ENCODE results near the gene THAP6. TPM values are rescaled to one million over a fixed set of nuclear protein-coding genes. Genes with fewer than 3 reads are reported as not detected.

Gene THAP6
- total RNA-seq, 1 experiment from 2014 or later, result 25.5 TPM

- H3K9ac ChIP-seq (ENCODE audit: low read length), result no peak overlapping the region
- peaks cover 5 to 21% of the 10 kb centered on the region in 2 experiments for H3K36me3 ChIP-seq (ENCODE audit: control insufficient read depth in 1 of 2, insufficient read depth in 2 of 2, low read length in 2 of 2)
- no peaks in the 10 kb centered on the region for H3K27me3 ChIP-seq (ENCODE audit: insufficient read depth, low read length)
- H3K4me1 ChIP-seq (ENCODE audit: control insufficient read depth in 1 of 2, insufficient read depth in 2 of 2, low read length in 2 of 2), result no peaks in the 10 kb centered on the region
- H3K79me2 ChIP-seq (ENCODE audit: insufficient read depth, low read length), result peaks cover 88% of the 10 kb centered on the region
- ATAC-seq (no peak), DNase-seq (ENCODE audit: low read depth, low spot score) (no peak)
- H3K4me2 ChIP-seq (ENCODE audit: low read length), result no peak overlapping the region
- intact Hi-C loops (cut with micrococcal nuclease), result no loop called here
- H4K20me1 ChIP-seq (ENCODE audit: insufficient read depth), result no peaks in the 10 kb centered on the region
- BruUV-seq (replicated peaks), result no TSS peak
- POLR2A ChIA-PET, result interaction anchor here (1.4 kb wide), 1 partner anchor 15 kb away, joined by 3 read pairs; the partner anchor contains the start of genes RCHY1 and THAP6
- RAD21 ChIA-PET (ENCODE audit: low non-redundant PET in 1 of 2, low total read pairs in 2 of 2, uncharacterized antibody in 2 of 2, unreplicated experiment in 2 of 2), result no interaction called here
- H3K4me3 ChIP-seq (replicated peaks in 1 of 2; ENCODE audit: low read depth in 1 of 2, low read length in 2 of 2), result no peak overlapping the region
- no peaks in the 10 kb centered on the region for H3K9me3 ChIP-seq (ENCODE audit: control insufficient read depth in 1 of 2, insufficient read depth in 1 of 2, low read depth in 1 of 2, low read length in 2 of 2)
- H3K27ac ChIP-seq (ENCODE audit: low read depth, low read length), result no peak overlapping the region
- no peaks in the 10 kb centered on the region for H3K9me2 ChIP-seq (ENCODE audit: insufficient read depth)
- no peak overlapping the region for H2AFZ ChIP-seq (ENCODE audit: low read depth, low read length, poor library complexity, severe bottlenecking)
- CTCF ChIA-PET, result interaction anchor here (1.2 kb wide), 1 partner anchor 10 kb away, joined by 4 read pairs; no protein-coding TSS in a partner anchor
- TF ChIP-seq CEBPB (IDR thresholded peaks at IDR 0.05; ENCODE audit: low read depth), result no peak
- TF ChIP-seq RAD21 (IDR thresholded peaks at IDR 0.05; ENCODE audit: low read depth), result no peak
- no peak for TF ChIP-seq ATF3 (IDR thresholded peaks at IDR 0.05)
- no peak for TF ChIP-seq FOSL1 (IDR thresholded peaks at IDR 0.05; ENCODE audit: low read depth)
- no peak for TF ChIP-seq CBX3 (IDR thresholded peaks at IDR 0.05; ENCODE audit: low read depth)
- TF ChIP-seq SRF (IDR thresholded peaks at IDR 0.05; ENCODE audit: low read depth), result no peak
- TF ChIP-seq ZBTB33 (IDR thresholded peaks at IDR 0.05; ENCODE audit: extremely low read depth, insufficient replicate concordance, low read length), result no peak
- no peak for TF ChIP-seq CTCF (IDR thresholded peaks at IDR 0.05 in 2 of 3, conservative IDR thresholded peaks at IDR 0.05 in 1 of 3; ENCODE audit: borderline replicate concordance in 1 of 3, insufficient read depth in 1 of 3, low read depth in 2 of 3, low read length in 2 of 3)
- no peak for TF ChIP-seq ZFX (IDR thresholded peaks at IDR 0.05)
- TF ChIP-seq EZH2 (IDR thresholded peaks at IDR 0.05), result no peak
- TF ChIP-seq POLR2A (IDR thresholded peaks at IDR 0.05; ENCODE audit: borderline replicate concordance, extremely low read depth, insufficient read depth, insufficient read length), result no peak
- TF ChIP-seq YY1 (IDR thresholded peaks at IDR 0.05; ENCODE audit: extremely low read depth, insufficient replicate concordance, low read depth, low read length), result no peak
- no peak for TF ChIP-seq ELF1 (IDR thresholded peaks at IDR 0.05; ENCODE audit: borderline replicate concordance, low read depth)
- TF ChIP-seq JUND (IDR thresholded peaks at IDR 0.05), result no peak
- TF ChIP-seq ZNF274 (IDR thresholded peaks at IDR 0.05; ENCODE audit: low read depth, low read length), result no peak
- no peak for TF ChIP-seq EGR1 (IDR thresholded peaks at IDR 0.05; ENCODE audit: low read depth)
- TF ChIP-seq POLR2AphosphoS5 (IDR thresholded peaks at IDR 0.05; ENCODE audit: low read depth, low read length), result no peak
- TF ChIP-seq MAX (IDR thresholded peaks at IDR 0.05), result no peak
- no peak for TF ChIP-seq TCF7L2 (IDR thresholded peaks at IDR 0.05; ENCODE audit: borderline replicate concordance, extremely low read depth, insufficient read depth, insufficient read length)
- TF ChIP-seq SP1 (IDR thresholded peaks at IDR 0.05; ENCODE audit: low read depth), result no peak
Observed at GRCh38 chr4:75499900-75500299, 14.4 kb upstream of the THAP6 start.

Measured in HCT116 (cell line).